ENCODE data around the gene OR5K4.

DNA sequence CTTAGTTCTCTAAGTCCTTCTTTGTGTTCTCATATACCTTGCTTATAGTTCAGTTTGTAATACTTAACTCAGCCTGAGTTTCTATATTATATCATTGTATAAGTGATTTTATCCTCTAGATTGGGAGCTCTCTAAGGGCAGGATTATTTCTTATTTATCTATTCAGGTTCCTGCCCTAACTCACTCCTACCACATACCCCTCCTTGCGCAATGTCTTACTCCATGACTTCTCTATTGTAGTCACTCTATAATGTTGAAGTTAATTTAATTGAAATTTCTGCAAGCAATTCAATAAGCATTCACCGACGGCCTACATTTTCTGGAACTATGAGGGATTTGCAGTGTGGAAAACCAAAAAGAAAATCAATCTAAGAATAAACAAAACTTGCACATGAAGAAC, 3.6 kb upstream of the OR5K4 start:
- no peak for TF ChIP-seq CTCF (conservative IDR thresholded peaks at IDR 0.05; ENCODE audit: low read depth, low read length)
- TF ChIP-seq RFX5 (IDR thresholded peaks at IDR 0.05; ENCODE audit: low read depth, low read length): no peak
- TF ChIP-seq RAD21 (IDR thresholded peaks at IDR 0.05; ENCODE audit: low read length): no peak
- TF ChIP-seq, protein P1, sequence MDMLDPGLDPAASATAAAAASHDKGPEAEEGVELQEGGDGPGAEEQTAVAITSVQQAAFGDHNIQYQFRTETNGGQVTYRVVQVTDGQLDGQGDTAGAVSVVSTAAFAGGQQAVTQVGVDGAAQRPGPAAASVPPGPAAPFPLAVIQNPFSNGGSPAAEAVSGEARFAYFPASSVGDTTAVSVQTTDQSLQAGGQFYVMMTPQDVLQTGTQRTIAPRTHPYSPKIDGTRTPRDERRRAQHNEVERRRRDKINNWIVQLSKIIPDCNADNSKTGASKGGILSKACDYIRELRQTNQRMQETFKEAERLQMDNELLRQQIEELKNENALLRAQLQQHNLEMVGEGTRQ (IDR thresholded peaks at IDR 0.05; ENCODE audit: low read depth, low read length): no peak

All from IMR-90 (cell line).